Activated T-cell treated with anti-CD3 and anti-CD28 coated beads for 48 hours (primary cell): ENCODE results near the gene DTD1.

ENCODE experiments used
- DNase-seq: peaks from one replicate; pipeline ENCODE4 v3.0.0-alpha.2; 2020; ENCODE audit warnings: low read depth

The DTD1 gene

DNA sequence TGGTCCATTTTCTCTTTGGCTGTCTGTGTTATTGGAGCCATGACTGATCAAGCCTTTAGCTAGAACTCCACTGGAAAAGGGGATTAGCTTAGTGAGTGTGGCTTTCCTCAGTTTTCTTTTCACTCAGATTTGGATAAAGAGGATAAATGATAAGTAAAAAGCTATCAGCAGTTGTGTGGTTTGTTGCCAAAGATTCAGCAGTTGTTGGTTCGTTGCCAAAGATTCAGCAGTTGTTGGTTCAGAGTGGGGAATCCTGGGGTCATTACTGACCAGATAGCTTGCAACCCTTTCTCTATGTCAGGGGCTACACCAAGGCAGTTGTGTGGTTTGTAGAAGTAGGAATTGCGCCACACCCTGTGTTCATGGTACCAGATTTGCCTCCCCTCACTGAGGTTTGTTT lies 118.1 kb downstream of the DTD1 start:
- DNase-seq = no peak

- no peak for DNase-seq
These were observed 124.3 kb downstream of the DTD1 start for GRCh38 chr20:18712131-18712530.

DNA sequence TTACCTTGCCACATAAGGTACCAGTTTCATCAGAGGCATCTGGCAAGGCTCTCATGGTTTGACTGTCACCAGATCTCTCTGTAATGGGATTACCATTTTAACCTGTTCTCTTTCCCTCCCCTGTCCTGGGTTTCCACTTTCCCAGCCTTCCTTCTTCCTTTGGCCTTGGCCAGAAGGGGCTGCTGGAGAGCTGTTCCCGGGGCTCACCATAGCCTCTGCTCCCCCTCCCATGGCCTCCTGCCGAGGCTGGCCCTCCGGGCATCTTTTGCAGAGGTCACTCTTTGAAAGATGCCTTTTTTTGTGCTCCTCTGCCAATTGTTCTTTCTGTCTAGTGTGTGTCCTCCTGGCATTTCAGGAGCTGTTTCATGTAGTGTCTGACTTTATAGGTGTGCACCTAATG lies 125.0 kb downstream of the DTD1 start:
- no peak for DNase-seq

DNA sequence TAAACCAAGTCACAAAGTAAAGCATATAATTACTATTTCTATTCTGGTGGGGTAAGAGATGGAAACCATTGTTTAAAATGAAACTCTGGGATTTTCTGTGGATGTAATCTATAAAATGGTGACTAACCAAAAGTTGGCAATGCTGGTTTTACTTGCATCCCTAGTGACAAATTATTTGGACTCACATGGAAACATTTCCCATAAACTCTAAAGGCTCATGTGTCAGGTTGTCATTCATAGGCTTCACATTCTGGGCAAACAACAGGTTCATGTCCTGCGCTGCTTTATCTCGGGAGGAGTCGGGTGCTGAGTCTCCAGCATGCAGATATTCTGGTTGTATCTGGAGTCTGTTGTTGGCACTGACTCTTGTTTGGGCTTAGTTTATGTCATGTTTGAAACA lies 127.7 kb downstream of the DTD1 start:
- no peak for DNase-seq

DNA sequence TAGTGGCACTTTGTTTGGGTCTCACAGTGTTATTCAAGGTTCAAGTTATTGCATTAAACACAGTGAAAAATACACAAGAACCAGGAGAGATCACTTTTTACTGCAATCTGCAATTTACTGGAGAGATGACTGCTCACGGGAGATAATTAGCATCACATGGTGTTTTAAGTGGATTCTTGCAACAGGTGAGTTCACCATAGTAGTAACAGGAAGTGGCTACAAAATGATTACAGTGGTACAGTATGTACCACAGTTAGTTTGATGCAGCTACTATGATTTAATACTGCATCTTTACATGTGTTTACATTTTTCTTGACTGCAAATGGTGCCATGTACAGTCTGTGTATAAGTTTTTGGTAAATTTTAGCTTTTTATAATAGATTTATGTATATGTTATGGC lies 129.2 kb downstream of the DTD1 start:
- no peak for DNase-seq

DNA sequence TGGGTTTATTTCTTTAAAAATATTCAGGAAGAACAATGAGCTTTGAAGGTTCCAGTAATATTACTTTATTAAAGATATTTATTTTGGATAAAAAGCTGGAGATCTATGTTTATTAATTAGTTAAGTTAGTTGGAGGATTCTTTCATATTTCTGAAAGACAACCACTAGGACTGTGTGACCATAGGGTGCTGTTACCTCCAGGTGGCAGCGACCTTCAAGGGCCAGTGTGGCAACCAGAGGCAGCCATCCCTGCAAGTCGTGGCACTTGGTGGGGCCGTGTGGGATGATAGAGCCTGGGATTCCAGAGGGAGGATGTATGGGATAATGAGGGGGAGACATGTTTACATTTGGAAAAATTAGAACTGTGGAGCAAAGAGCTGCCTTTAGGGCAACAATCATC lies 130.3 kb downstream of the DTD1 start:
- no peak for DNase-seq

DNA sequence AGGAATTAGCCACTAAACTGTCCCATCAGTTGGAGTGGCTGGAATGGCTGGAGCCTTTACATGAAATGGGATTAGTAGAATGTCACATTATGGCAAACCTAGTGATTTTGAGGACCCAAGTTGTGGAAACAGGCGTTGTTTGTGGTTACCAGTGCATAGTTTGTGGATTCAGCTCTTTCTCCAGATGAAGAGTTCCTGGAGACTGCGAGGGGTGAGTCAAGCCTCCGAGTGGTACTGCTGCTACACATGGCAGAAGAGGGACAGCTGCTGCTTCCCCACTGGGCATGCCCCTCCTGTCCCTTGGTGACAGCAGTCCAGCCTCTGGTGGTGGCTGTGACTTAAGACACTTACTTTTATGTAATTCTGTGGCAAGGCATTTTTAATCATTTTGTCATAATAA lies 131.6 kb downstream of the DTD1 start:
- DNase-seq = no peak

DNA sequence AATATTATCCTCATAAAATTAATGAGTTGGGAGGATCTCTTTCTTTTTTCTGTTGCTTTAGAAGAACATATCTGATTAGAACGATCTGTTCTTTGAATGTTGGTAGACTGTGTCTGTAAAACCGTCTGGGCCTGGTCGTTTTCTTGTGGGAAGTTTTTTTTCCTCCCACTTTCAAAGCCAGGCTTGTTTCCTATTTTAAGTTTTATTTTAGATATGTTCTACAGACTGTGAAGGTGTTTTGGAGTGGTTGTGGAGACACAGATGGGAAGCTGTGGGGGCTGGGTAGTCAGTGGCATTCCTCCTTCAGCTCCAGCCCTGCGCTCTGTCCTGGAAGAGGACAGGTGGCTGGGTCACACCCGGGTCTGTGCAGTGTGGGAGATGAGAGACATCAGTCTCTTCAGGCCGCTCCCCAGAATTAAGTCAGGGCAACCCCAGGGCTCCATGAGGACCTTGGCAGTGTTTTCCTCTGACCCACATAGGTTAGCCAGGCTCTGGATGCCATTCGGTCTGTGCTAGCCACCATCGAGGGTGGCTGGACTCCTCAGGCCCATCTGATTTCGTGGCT lies 133.8 kb downstream of the DTD1 start:
- DNase-seq = no peak

- no peak for DNase-seq
These were observed 134.5 kb downstream of the DTD1 start for GRCh38 chr20:18722371-18722770.

DNA sequence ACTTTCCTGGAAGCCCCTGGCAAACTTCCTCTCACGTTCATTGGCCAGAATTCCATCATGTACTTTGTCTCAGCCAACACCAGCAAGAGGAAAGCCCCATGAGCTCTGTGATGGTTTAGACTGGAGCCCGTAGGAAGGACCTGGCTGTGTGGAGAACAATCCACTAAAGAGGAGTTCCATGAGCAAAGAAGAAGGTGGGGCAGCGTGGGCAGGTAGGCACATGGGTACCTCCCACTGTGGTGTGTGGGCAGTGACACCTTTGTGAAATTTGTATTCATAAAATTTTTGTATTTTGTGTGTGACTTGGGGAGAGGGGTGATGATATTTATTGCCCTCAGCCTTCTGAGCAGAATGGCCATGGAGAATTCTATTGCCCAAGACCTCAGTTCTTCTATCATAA lies 136.2 kb downstream of the DTD1 start:
- DNase-seq = no peak

DNA sequence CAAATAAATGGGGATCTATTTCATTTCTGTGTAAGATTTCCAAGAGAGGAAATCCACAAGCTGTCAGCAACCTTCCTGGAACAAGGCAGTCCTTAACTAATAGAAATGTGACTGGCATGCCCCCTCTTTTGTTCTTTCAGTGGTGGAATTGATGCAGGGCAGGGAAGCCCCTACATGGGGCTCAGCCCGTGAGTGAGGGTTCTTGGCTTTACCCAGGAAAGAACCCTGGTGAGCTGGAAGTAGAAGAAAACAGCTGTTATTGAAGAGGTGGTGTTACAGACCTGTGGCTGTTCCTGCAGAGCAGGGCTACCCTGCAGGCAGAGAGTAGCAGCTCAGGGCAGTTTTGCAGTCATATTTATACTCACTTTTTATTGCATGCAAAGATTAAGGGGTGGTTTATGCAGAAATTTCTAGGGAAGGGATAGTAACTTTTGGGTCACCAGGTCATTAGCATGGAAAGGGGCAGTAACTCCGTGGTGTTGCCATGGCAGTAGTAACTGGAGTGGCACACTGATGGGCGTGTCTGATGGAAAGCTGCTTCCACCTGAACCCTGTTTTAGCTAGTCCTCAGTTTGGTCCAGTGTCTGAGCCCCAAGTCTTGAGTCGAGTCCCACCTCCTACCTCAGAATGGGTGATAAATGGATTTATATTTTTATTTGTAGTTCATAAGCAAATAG lies 137.1 kb downstream of the DTD1 start:
- no peak for DNase-seq

DNA sequence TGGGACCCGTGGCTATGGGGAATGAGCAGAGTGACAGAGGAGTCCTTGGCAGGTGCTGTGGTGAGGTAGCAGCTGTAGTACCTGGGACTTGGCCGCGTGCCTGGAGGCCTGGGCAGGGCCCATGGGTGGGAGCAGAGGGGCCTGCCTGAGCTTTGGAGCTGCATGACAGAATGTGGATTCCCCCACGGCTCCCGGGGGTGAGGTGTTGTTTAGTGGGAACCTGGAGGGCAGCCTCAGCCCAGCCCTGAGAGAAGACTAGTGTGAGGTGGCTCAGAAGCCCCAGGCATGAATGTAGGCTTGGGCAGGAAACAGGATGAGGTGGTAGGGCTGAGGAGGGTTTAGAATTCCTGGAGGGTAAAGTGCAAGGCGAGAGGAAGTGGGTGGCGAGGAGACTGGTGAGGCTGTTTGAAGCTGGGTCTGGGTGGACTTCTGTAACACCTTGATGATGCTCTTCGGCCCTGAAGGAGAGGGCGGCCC lies 139.2 kb downstream of the DTD1 start:
- DNase-seq = no peak

DNA sequence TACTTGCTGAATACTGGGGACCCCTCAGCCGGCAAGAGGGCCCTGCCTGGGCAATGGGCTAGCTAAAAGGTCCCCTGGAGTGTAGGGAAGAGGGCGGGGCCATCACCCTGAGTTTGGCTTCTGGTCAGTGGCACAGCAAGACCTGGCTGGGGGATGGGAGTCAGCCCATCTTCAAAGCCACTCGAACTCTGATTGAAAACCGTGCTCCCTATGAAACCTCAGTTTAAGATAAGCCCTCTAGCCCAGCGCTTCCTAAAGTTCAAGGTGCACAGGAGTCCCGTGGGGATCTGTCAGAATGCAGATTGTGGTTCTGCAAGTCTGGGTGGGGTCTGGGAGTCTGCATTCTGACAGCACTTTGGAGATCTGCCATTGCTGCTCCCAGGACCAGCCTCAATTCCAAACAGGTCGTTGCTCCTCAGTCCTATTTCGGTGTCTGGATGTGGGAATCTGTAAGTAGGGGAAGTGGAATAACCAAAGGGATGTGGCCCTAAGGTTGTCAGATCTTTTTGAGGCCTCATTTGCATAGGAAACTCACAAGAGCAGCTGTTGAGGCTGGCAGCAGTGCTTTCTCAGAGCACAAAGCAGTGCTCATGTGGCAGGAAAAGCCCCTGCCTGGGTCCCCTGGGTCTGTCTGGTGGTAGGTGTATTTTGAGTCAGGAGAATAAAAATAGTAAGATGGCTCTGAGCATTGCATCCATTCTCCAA lies 140.5 kb downstream of the DTD1 start:
- DNase-seq = no peak

DNA sequence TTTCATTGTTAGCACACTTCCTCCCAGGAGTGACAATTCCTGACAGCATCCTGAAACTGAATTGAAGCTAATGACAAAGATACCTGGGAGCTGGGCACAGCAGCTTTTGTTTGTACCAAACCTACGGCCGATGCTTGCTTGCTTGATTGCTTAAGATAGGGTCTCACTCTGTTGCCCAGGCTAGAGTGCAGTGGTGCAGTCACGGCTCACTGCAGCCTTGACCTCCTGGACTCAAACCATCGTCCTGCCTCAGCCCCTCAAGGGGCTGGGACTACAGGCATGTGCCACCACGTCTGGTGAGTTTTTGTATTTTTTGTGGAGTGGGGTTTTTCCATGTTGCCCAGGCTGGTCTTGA lies 141.0 kb downstream of the DTD1 start:
- DNase-seq = no peak

GRCh38 chr20:18729231-18729825 lies 141.5 kb downstream of the DTD1 start:
- DNase-seq = no peak

- no peak for DNase-seq
These were observed 144.1 kb downstream of the DTD1 start for GRCh38 chr20:18731940-18732339.

- DNase-seq = no peak
These were observed 146.8 kb downstream of the DTD1 start for GRCh38 chr20:18734525-18735189.

DNA sequence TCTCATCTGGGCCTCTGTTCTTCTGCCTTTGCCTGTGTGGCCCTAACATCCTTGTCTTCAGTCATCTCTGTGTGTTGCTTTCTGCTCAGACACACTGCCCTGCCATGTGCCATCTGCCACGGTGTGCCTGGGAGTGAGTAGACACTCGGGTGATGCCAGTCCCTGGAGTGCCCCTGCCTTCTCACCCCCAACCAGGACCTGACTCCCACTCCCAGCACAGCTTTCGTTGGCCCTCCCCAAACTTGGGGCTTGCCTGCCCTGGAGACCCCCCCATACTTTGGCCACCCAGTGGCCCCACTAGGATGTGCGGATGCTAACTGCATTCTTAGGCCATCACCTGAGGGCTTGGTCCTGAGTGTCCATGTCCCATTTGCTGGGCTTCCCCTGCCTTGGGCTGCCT lies 149.3 kb downstream of the DTD1 start:
- DNase-seq = no peak

GRCh38 chr20:18738055-18738454 lies 150.2 kb downstream of the DTD1 start:
- no peak for DNase-seq

GRCh38 chr20:18738888-18739287 lies 151.0 kb downstream of the DTD1 start:
- DNase-seq = no peak

GRCh38 chr20:18739751-18740166 lies 151.9 kb downstream of the DTD1 start:
- DNase-seq = no peak

- DNase-seq = no peak
These were observed 152.9 kb downstream of the DTD1 start for GRCh38 chr20:18740726-18741125.

GRCh38 chr20:18742841-18743240 lies 155.0 kb downstream of the DTD1 start:
- DNase-seq = no peak
